K562 (cell line): ENCODE results near the gene PODNL1. TPM values are rescaled to one million over a fixed set of nuclear protein-coding genes. Genes with fewer than 3 reads are reported as not detected.

Source experiments
- ATF1 ChIP-seq, 2 experiments: fragments of 450-650 bp in 1 of 2; IDR thresholded peaks; 2 replicates each; pipeline ENCODE4 v1.6.1; 2016; ENCODE audit warnings: missing compliant biosample characterization in 1 of 2, missing genetic modification characterization in 1 of 2
- CHCHD3 ChIP-seq: fragments of 250-450 bp; sonication (Bioruptor Pico); IDR thresholded peaks from 2 replicates; pipeline ENCODE4 v2.1.2; 2022; ENCODE audit warnings: mild to moderate bottlenecking
- EGR1 ChIP-seq: fragments of 450-650 bp; conservative IDR thresholded peaks from 2 replicates; pipeline ENCODE4 v1.6.1; 2017; ENCODE audit warnings: mild to moderate bottlenecking
- HNRNPH1 ChIP-seq: fragments of 200-400 bp; formaldehyde crosslinking; optimal IDR thresholded peaks from 2 replicates; pipeline ENCODE3; 2017; ENCODE audit warnings: low read depth, mild to moderate bottlenecking, low read length, moderate library complexity
- NCOA6 ChIP-seq: fragments of 450-650 bp; IDR thresholded peaks from 2 replicates; pipeline ENCODE4 v1.6.1; 2017; ENCODE audit warnings: mild to moderate bottlenecking
- NFE2L1 ChIP-seq: fragments of 450-650 bp; IDR thresholded peaks from 2 replicates; pipeline ENCODE4 v1.6.1; 2016; ENCODE audit warnings: missing genetic modification characterization, low read depth, mild to moderate bottlenecking, missing compliant biosample characterization, moderate library complexity, borderline replicate concordance
- NFIC ChIP-seq: fragments of 450-650 bp; IDR thresholded peaks from 2 replicates; pipeline ENCODE4 v1.6.1; 2017; ENCODE audit warnings: mild to moderate bottlenecking, inconsistent platforms
- RBM34 ChIP-seq: fragments of 200-400 bp; formaldehyde crosslinking; IDR thresholded peaks from 2 replicates; pipeline ENCODE4 v1.6.1; 2018; ENCODE audit warnings: low read length, borderline replicate concordance; ENCODE audit not compliant: insufficient read depth
- XRCC5 ChIP-seq: fragments of 200-400 bp; formaldehyde crosslinking; IDR thresholded peaks from 2 replicates; pipeline ENCODE4 v1.6.1; 2017; ENCODE audit warnings: low read depth, mild to moderate bottlenecking, low read length
- ZKSCAN8 ChIP-seq: fragments of 200-800 bp; sonication (Bioruptor generic); IDR thresholded peaks from 2 replicates; pipeline ENCODE4 v1.6.1; 2016; ENCODE audit warnings: missing genetic modification characterization, missing compliant biosample characterization
- ZNF668 ChIP-seq: fragments of 250-450 bp; sonication (Bioruptor Pico); IDR thresholded peaks from 2 replicates; pipeline ENCODE4 v1.8.0; 2022; ENCODE audit warnings: mild to moderate bottlenecking, inconsistent platforms
- polyA plus RNA-seq, 8 experiments: library from polyadenylated mRNA; depleted of rRNA in 4 of 8; stranded (reverse) in 5 of 8; unstranded in 3 of 8; fragments of >200 nt; fragmentation: Nextera tagmentation in 2 of 8; fragmentation: Illumina TruSeq in 1 of 8; extraction: Ambion mirVana in 2 of 8; extraction: Trizol in 1 of 8; gene quantifications; 2 replicates each; pipeline versions ENCODE4 v1.2.1 to v1.2.3, GENCODE V29; 2011 to 2014; ENCODE audit warnings: inconsistent platforms in 1 of 8, missing spikeins in 1 of 8
- total RNA-seq, 7 experiments: library from RNA; depleted of rRNA in 6 of 7; stranded (reverse); fragments of >200 nt in 6 of 7; fragmentation: Illumina TruSeq in 2 of 7; extraction: Trizol in 2 of 7; gene quantifications; 2 replicates each; pipeline versions ENCODE4 v1.2.1 to v1.2.3, GENCODE V29; 2011 to 2021; ENCODE audit warnings: low replicate concordance in 1 of 7
- TF ChIP-seq, protein P1 (sequence below): sonication (generic); formaldehyde crosslinking; IDR thresholded peaks from 2 replicates; pipeline ENCODE4 v1.9.0; 2022; ENCODE audit warnings: mild to moderate bottlenecking, missing genetic modification reagents
- TF ChIP-seq, protein P2 (sequence below): sonication (generic); formaldehyde crosslinking; IDR thresholded peaks from 2 replicates; pipeline ENCODE4 v1.8.1; 2023; ENCODE audit warnings: mild to moderate bottlenecking, missing genetic modification reagents
- TF ChIP-seq, protein P3 (sequence below): sonication (generic); formaldehyde crosslinking; IDR thresholded peaks from 2 replicates; pipeline ENCODE4 v1.9.0; 2022; ENCODE audit warnings: mild to moderate bottlenecking, missing genetic modification reagents
- TF ChIP-seq, protein P4 (sequence below): fragments of 250-450 bp; sonication (Bioruptor Pico); IDR thresholded peaks from 2 replicates; pipeline ENCODE4 v1.4.0; 2020
- TF ChIP-seq, protein P5 (sequence below): fragments of 250-450 bp; sonication (Bioruptor Pico); IDR thresholded peaks from 2 replicates; pipeline ENCODE4 v1.5.0; 2021; ENCODE audit warnings: mild to moderate bottlenecking, moderate library complexity
- TF ChIP-seq, protein P6 (sequence below): sonication (generic); formaldehyde crosslinking; IDR thresholded peaks from 2 replicates; pipeline ENCODE4 v1.8.0; 2022; ENCODE audit warnings: mild to moderate bottlenecking, missing genetic modification reagents

PODNL1 gene
- total and polyA plus RNA-seq, 9 of the 15 experiments (the other 6 are each of a cell fraction or from before 2014, with no cell fraction given) = 0.18 to 0.47 (median 0.23) TPM; not detected in 3

DNA sequence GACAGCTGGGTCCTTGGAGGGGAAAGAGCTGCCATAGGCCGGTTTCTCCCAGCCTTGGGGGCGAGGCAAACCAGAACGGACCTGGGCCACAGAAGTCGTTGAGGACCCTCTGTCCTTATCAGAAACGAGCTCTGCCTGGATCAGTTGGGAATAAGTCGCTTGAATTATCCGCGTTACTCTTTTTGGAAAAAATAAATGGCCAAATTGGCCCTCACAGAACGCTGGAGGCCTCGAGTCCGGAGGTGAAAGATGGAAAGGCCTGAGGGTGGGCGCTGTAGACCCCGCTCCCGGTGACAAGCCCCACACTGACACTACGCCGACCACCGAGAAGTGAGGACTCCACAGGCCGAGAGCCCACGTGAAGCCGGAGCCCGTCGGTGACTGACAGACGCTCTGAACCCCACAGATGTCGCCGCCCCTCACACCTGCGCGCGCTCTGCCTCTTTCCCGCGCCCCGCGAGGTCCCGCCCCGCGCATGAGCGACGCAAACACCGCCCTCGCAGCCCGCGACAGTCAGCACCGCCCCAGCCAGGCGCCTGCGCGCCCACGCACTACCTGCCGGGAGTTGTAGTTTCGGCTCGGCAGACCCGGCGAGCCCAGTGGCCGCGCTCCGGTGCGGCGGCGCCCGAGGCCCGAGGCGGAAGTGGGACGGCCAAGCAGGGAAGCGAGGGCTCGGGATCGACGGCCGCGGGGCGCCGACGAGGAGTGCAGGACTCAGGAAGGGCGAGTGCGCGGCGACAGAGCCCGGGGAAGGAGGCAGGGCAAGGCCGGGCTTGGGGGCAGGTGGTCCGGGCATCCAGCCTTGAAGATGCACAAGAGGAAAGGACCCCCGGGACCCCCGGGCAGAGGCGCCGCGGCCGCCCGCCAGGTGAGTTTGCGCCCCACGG, 32.3 kb downstream of the PODNL1 start, which contains the start of the genes BRME1 and CC2D1A (continued):
- no peak; the same call in 1 of the 2 replicates for TF ChIP-seq XRCC5
- TF ChIP-seq, protein P1, sequence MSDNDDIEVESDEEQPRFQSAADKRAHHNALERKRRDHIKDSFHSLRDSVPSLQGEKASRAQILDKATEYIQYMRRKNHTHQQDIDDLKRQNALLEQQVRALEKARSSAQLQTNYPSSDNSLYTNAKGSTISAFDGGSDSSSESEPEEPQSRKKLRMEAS (CRISPR knock-in tag) = peak; percentile 99
- TF ChIP-seq, protein P2, sequence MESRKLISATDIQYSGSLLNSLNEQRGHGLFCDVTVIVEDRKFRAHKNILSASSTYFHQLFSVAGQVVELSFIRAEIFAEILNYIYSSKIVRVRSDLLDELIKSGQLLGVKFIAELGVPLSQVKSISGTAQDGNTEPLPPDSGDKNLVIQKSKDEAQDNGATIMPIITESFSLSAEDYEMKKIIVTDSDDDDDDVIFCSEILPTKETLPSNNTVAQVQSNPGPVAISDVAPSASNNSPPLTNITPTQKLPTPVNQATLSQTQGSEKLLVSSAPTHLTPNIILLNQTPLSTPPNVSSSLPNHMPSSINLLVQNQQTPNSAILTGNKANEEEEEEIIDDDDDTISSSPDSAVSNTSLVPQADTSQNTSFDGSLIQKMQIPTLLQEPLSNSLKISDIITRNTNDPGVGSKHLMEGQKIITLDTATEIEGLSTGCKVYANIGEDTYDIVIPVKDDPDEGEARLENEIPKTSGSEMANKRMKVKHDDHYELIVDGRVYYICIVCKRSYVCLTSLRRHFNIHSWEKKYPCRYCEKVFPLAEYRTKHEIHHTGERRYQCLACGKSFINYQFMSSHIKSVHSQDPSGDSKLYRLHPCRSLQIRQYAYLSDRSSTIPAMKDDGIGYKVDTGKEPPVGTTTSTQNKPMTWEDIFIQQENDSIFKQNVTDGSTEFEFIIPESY (CRISPR knock-in tag) = 0 out of 2 replicates have a peak, but pooled peaks have one; percentile 16
- peak; percentile 88 for TF ChIP-seq EGR1
- 0 out of 2 replicates have a peak, but pooled peaks have one; percentile 33 for TF ChIP-seq ZNF668
- TF ChIP-seq, protein P3, sequence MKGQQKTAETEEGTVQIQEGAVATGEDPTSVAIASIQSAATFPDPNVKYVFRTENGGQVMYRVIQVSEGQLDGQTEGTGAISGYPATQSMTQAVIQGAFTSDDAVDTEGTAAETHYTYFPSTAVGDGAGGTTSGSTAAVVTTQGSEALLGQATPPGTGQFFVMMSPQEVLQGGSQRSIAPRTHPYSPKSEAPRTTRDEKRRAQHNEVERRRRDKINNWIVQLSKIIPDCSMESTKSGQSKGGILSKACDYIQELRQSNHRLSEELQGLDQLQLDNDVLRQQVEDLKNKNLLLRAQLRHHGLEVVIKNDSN (CRISPR knock-in tag) = peak; percentile 56
- TF ChIP-seq RBM34 = 0 out of 2 replicates have a peak, but pooled peaks have one; percentile 60
- TF ChIP-seq, protein P4, sequence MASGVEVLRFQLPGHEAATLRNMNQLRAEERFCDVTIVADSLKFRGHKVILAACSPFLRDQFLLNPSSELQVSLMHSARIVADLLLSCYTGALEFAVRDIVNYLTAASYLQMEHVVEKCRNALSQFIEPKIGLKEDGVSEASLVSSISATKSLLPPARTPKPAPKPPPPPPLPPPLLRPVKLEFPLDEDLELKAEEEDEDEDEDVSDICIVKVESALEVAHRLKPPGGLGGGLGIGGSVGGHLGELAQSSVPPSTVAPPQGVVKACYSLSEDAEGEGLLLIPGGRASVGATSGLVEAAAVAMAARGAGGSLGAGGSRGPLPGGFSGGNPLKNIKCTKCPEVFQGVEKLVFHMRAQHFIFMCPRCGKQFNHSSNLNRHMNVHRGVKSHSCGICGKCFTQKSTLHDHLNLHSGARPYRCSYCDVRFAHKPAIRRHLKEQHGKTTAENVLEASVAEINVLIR = peak; percentile 44; the same call in 1 of the 2 replicates
- TF ChIP-seq ATF1 (CRISPR knock-in tag; IDR thresholded peaks at IDR 0.05) = peak; percentile 47; the same call in 1 of the 2 replicates
- TF ChIP-seq ATF1 (tag; IDR thresholded peaks at IDR 0.05) = peak; percentile 86
- 0 out of 2 replicates have a peak, but pooled peaks have one; percentile 28 for TF ChIP-seq CHCHD3
- TF ChIP-seq, protein P5, sequence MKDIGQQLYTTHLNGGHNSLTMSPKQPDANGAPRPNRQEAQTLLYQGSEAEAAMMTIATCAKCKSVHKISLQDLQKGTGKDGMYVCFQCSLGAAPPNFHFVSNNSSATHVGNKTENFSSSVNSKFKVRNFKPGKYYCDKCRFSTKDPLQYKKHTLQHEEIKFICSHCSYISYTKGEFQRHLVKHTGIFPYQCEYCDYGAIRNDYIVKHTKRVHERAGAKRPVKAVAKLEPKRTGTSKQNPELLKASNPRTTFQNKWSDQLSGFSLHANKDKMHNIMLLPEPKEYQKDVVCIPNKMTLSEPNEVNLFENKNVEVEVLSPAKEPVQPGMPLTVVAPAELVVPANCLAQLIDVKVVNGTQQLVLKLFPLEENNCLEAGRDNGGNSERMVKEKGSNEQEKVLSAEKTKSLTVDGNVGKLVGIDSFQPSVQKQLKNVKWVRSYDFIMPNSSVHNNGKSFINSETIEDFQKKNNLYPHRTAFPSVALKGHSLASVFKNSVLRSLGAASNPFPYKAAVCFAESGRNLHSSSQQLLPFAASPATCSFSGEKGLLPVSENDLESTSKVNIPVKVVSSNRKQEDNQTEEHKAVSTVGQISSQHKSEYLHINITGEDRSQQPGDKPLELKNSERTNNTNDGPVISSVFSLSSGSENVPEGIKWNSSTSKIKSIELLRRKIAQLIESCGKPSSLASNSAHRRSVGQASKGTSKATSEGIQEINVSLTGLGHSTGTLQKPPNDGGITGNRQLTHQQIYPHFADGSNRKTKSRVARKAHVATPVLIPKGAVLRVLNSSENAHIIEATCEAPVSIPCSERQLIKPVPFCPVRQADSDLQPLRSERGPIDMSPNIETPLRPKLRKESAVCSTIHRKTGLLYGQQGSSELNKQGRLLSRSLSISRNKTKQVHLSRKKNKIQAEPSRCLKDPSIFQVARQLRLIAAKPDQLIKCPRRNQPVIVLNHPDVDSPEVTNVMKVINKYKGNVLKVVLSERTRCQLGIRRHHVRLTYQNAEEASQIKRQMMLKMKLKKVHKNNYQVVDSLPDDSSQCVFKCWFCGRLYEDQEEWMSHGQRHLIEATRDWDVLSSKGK (CRISPR knock-in tag) = no peak
- TF ChIP-seq, protein P6, sequence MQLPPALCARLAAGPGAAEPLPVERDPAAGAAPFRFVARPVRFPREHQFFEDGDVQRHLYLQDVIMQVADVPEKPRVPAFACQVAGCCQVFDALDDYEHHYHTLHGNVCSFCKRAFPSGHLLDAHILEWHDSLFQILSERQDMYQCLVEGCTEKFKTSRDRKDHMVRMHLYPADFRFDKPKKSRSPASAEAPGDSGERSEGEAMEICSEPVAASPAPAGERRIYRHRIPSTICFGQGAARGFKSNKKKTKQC (CRISPR knock-in tag) = peak; percentile 97
- TF ChIP-seq ZKSCAN8 (CRISPR knock-in tag) = no peak
- TF ChIP-seq HNRNPH1 = no peak
- TF ChIP-seq NFE2L1 = no peak
- peak; percentile 63; the same call in 1 of the 2 replicates for TF ChIP-seq NFIC
- no peak for TF ChIP-seq NCOA6
